ENCODE results near the gene ZNF565. TPM values are rescaled to one million over a fixed set of nuclear protein-coding genes. Genes with fewer than 3 reads are reported as not detected.

ZNF565 gene
- total RNA-seq, 2 donors from 2014 or later = 1.6 to 2.7 TPM

DNA sequence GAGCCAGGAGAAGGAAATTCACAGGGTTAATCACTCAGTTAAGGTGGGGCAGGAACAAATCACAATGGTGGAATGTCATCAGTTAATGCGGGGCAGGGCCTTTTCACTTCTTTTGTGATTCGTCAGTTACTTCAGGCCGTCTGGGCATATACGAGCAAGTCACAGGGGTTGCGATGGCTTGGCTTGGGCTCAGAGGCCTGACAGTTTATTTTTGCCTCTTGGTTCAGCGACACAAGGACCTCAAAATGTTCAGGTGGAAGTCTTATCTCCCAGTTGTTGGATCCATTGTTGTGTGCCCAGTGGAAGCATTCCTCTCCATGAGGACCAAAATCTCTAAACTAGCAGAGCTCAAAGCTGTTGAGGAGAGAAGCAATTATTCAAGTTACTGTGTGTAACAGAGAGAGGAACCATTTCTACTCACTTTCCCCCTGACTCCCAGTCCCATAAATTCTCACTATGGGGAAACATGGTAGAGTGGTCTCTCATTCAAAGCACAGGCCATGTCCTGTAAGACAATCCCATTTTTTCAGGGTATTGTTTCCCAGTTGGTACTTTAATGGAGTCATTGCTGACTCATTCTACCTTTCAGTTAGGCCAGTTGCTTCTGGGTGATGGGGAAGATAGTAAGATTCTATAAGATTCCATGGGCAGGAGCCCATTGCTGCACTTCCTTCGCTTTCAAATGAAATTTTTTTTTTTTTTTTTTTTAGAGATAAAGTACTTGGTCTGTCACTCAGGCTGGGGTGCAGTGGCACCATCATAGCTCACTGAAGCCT lies 53.5 kb downstream of the ZNF565 start:
- H3K9ac ChIP-seq (ENCODE audit: extremely low read depth, low read length, poor library complexity, severe bottlenecking) = peak overlapping the region; percentile 31
- peak overlapping the region; percentile 80 for H3K4me3 Mint-ChIP-seq
- no peak for TF ChIP-seq CTCF (conservative IDR thresholded peaks at IDR 0.05)
- peak overlapping the region; percentile 60 for H3K27ac ChIP-seq (ENCODE audit: low read depth, low read length)
- H3K9me3 Mint-ChIP-seq = no peaks in the 10 kb centered on the region
- 48 to 52% methylated on average over 5 to 7 of the region's 7 CpGs for WGBS, 2 experiments (ENCODE audit: insufficient coverage in 1 of 2, insufficient read length in 1 of 2)
- peak overlapping the region; percentile 69 for H3K4me3 ChIP-seq (ENCODE audit: low read length)
- peaks cover 45% of the 10 kb centered on the region for H3K4me1 Mint-ChIP-seq
- no peaks in the 10 kb centered on the region for H3K9me3 ChIP-seq (ENCODE audit: control insufficient read depth, low read length)
- H3K36me3 ChIP-seq (ENCODE audit: control insufficient read depth, insufficient read depth, low read length) = peaks cover 16% of the 10 kb centered on the region
- no peaks in the 10 kb centered on the region for H3K27me3 ChIP-seq (ENCODE audit: control insufficient read depth, insufficient read depth, low read length, poor library complexity, severe bottlenecking)
- peaks cover 46% of the 10 kb centered on the region for H3K36me3 Mint-ChIP-seq (ENCODE audit: low read depth)
- DNase-seq = peak; percentile 78
- H3K27ac Mint-ChIP-seq = peak overlapping the region; percentile 99
- no peaks in the 10 kb centered on the region for H3K27me3 Mint-ChIP-seq (ENCODE audit: insufficient read depth)
- peaks cover 3% of the 10 kb centered on the region for H3K4me1 ChIP-seq (ENCODE audit: control insufficient read depth, insufficient read depth, low read length)

- no peak for TF ChIP-seq CTCF (conservative IDR thresholded peaks at IDR 0.05)
- H3K27me3 Mint-ChIP-seq (ENCODE audit: insufficient read depth) = no peaks in the 10 kb centered on the region
- Histone ChIP-seq H3K27ac (ENCODE audit: low read depth, low read length) (no peak overlapping the region), H3K9me3 (ENCODE audit: control insufficient read depth, low read length) (no peaks in the 10 kb centered on the region), H3K4me3 (ENCODE audit: low read length) (no peak overlapping the region), H3K4me1 (ENCODE audit: control insufficient read depth, insufficient read depth, low read length) (no peaks in the 10 kb centered on the region), H3K36me3 (ENCODE audit: control insufficient read depth, insufficient read depth, low read length) (peaks cover 52% of the 10 kb centered on the region), H3K27me3 (ENCODE audit: control insufficient read depth, insufficient read depth, low read length, poor library complexity, severe bottlenecking) (no peaks in the 10 kb centered on the region), H3K9ac (ENCODE audit: extremely low read depth, low read length, poor library complexity, severe bottlenecking) (no peak overlapping the region)
- DNase-seq = no peak
- WGBS, 2 experiments (ENCODE audit: insufficient coverage in 1 of 2, insufficient read length in 1 of 2) = 93 to 97% methylated on average over 3 to 10 of the region's 10 CpGs
- H3K27ac Mint-ChIP-seq = no peak overlapping the region
- no peak overlapping the region for H3K4me3 Mint-ChIP-seq
- H3K36me3 Mint-ChIP-seq (ENCODE audit: low read depth) = peaks cover 71% of the 10 kb centered on the region
- H3K9me3 Mint-ChIP-seq = no peaks in the 10 kb centered on the region
- H3K4me1 Mint-ChIP-seq = peaks cover 37% of the 10 kb centered on the region
Observed at GRCh38 chr19:36153126-36153525, 61.3 kb downstream of the ZNF565 start.

DNA sequence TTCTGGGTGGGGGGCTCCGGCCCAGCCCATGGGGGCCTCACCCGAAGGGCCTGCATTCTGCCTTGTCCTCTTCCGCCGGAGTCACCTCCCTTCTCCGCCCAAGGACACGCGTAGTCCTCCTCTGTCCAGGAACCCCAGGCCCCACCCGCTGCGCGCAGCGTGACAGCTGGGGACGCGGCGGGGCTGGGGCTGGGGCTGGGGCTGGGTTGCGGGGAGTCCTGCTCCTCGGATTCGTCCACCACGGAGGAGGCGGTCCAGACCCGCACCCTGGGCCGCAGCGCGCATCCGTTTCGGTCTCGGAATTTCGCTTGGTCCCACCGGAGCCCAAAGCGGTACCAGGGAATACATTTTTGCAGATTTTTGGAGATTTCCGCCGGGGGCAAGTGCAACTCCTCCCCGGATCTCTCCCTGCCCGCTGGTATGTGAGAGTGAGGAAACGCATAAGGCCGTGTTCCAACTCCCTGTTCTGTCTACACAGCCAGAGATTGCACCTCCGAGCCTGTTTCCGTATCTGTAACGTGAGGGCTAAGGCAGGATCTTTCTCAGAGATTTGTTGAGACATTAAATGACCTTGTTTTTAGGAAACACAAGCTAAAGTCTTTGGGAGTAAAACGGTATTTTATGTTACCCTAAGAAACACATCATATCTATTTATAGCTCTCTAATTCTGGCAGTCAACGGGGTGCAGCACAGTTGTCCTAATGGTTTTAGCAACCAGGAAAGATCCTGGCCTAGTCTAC lies 61.9 kb downstream of the ZNF565 start, which contains the start of gene COX7A1:
Gene COX7A1, minus strand, starts transcription at position 96 of the 740 bp plus-strand sequence. Its CDS starts 40 bp downstream, at position 56.
- H3K36me3 Mint-ChIP-seq (ENCODE audit: low read depth) = peaks cover 70% of the 10 kb centered on the region
- peak within 1 kb of the TSS; percentile 86 for H3K27ac Mint-ChIP-seq
- no peak for TF ChIP-seq CTCF (conservative IDR thresholded peaks at IDR 0.05)
- H3K4me1 Mint-ChIP-seq = peaks cover 31% of the 10 kb centered on the region
- Histone ChIP-seq H3K27ac (ENCODE audit: low read depth, low read length) (no peak within 1 kb of the TSS), H3K4me1 (ENCODE audit: control insufficient read depth, insufficient read depth, low read length) (no peaks in the 10 kb centered on the region), H3K9ac (ENCODE audit: extremely low read depth, low read length, poor library complexity, severe bottlenecking) (no peak within 1 kb of the TSS), H3K9me3 (ENCODE audit: control insufficient read depth, low read length) (no peaks in the 10 kb centered on the region), H3K36me3 (ENCODE audit: control insufficient read depth, insufficient read depth, low read length) (peaks cover 57% of the 10 kb centered on the region), H3K4me3 (ENCODE audit: low read length) (no peak within 1 kb of the TSS), H3K27me3 (ENCODE audit: control insufficient read depth, insufficient read depth, low read length, poor library complexity, severe bottlenecking) (no peaks in the 10 kb centered on the region)
- no peaks in the 10 kb centered on the region for H3K9me3 Mint-ChIP-seq
- H3K4me3 Mint-ChIP-seq = no peak within 1 kb of the TSS
- 93 to 96% methylated on average over 23 to 40 of the region's 40 CpGs for WGBS, 2 experiments (ENCODE audit: insufficient coverage in 1 of 2, insufficient read length in 1 of 2)
- no peaks in the 10 kb centered on the region for H3K27me3 Mint-ChIP-seq (ENCODE audit: insufficient read depth)
- peak; percentile 54 for DNase-seq
